ENCODE measurements around the gene SLC29A2.

Gene SLC29A2

GRCh38 chr11:66347425-66348276, 23.9 kb downstream of the SLC29A2 start, which contains the start of gene B4GAT1:
B4GAT1 (minus strand) TSS chr11:66347629; CDS start chr11:66347545, 84 bp downstream.
- peak; percentile 87 for DNase-seq (ENCODE audit: low spot score)
- in situ Hi-C loops (cut with MboI; ENCODE audit: low pct_unique_long_range_greater_than_20kb, low sequenced_read_pairs, unreplicated experiment) = no loop called here
- no peak for TF ChIP-seq CTCF (IDR thresholded peaks at IDR 0.05; ENCODE audit: extremely low read depth, insufficient read depth, missing control alignments)

- no peak for TF ChIP-seq CTCF (IDR thresholded peaks at IDR 0.05; ENCODE audit: extremely low read depth, insufficient read depth, missing control alignments)
- DNase-seq (ENCODE audit: low spot score) = no peak
- in situ Hi-C loops (cut with MboI; ENCODE audit: low pct_unique_long_range_greater_than_20kb, low sequenced_read_pairs, unreplicated experiment) = no loop called here
Observed at GRCh38 chr11:66346476-66347424, 24.8 kb downstream of the SLC29A2 start.

GRCh38 chr11:66345316-66345649, 26.3 kb downstream of the SLC29A2 start:
- TF ChIP-seq CTCF (IDR thresholded peaks at IDR 0.05; ENCODE audit: extremely low read depth, insufficient read depth, missing control alignments) = no peak
- no peak for DNase-seq (ENCODE audit: low spot score)
- in situ Hi-C loops (cut with MboI; ENCODE audit: low pct_unique_long_range_greater_than_20kb, low sequenced_read_pairs, unreplicated experiment) = no loop called here

GRCh38 chr11:66344550-66345315, 26.8 kb downstream of the SLC29A2 start, which contains the start of gene BRMS1:
BRMS1 (minus strand) TSS chr11:66345104; CDS start chr11:66342234, 2,870 bp downstream.
- peak; percentile 96 for DNase-seq (ENCODE audit: low spot score)
- in situ Hi-C loops (cut with MboI; ENCODE audit: low pct_unique_long_range_greater_than_20kb, low sequenced_read_pairs, unreplicated experiment) = no loop called here
- no peak for TF ChIP-seq CTCF (IDR thresholded peaks at IDR 0.05; ENCODE audit: extremely low read depth, insufficient read depth, missing control alignments)

GRCh38 chr11:66343176-66343575, 28.4 kb downstream of the SLC29A2 start:
- DNase-seq (ENCODE audit: low spot score) = no peak
- TF ChIP-seq CTCF (IDR thresholded peaks at IDR 0.05; ENCODE audit: extremely low read depth, insufficient read depth, missing control alignments) = no peak
- in situ Hi-C loops (cut with MboI; ENCODE audit: low pct_unique_long_range_greater_than_20kb, low sequenced_read_pairs, unreplicated experiment) = no loop called here
